Brain microvascular endothelial cell (primary cell): Measurements from ENCODE around the gene SORBS1.

Source experiments
- DNase-seq: peaks from one replicate; pipeline ENCODE4 v3.0.0-alpha.2; 2020
- H3K27ac ChIP-seq: fragments of 250-450 bp; sonication (Bioruptor Pico); 2 replicates; pipeline ENCODE4 v1.5.1; 2020; ENCODE audit warnings: mild to moderate bottlenecking, moderate library complexity
- H3K27me3 ChIP-seq: fragments of 250-450 bp; sonication (Bioruptor Pico); replicated peaks from 2 replicates; pipeline ENCODE4 v1.5.1; 2020; ENCODE audit warnings: mild to moderate bottlenecking
- H3K36me3 ChIP-seq: fragments of 250-450 bp; sonication (Bioruptor Pico); replicated peaks from 2 replicates; pipeline ENCODE4 v1.5.1; 2020; ENCODE audit warnings: mild to moderate bottlenecking
- H3K4me3 ChIP-seq: 2 replicates; pipeline ENCODE4 v1.5.1; 2011; ENCODE audit warnings: low read depth, mild to moderate bottlenecking, control low read depth, low read length, moderate library complexity
- in situ Hi-C: cut with HindIII; loops from 2 replicates; pipeline ENCODE4 v1.10.0; 2017; ENCODE audit warnings: low sequenced_read_pairs, low pct_ligation_motif_present
- TF ChIP-seq, protein P1 (sequence below): IDR thresholded peaks from 2 replicates; pipeline ENCODE4 v1.5.1; 2011; ENCODE audit warnings: low read depth, mild to moderate bottlenecking, moderate library complexity, low read length, control low read depth, inconsistent platforms; ENCODE audit errors: missing control alignments

Gene SORBS1

DNA sequence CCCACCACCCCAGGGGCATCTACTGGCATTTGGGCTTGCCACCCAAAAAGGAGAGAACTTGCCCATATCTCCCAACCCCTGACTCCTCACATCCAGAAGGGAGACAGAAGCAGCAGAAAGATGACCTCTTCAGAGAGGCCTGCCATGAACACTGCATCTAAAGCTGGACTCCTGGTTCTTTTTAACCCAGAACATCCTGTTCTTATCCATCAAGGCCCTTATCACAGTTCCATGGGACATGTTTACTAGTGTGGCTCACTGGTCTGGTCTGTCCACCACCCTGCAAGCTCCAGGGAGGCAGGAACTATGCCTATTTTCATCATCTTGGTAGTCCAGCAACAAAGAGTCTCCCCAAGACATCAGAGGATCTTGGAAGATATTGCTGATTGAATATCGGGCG is 155.5 kb downstream of the SORBS1 start:
- Histone ChIP-seq H3K4me3 (no peak overlapping the region), H3K36me3 (no peaks in the 10 kb centered on the region), H3K27ac (no peak overlapping the region), H3K27me3 (no peaks in the 10 kb centered on the region)
- no peak for DNase-seq
- TF ChIP-seq, protein P1, sequence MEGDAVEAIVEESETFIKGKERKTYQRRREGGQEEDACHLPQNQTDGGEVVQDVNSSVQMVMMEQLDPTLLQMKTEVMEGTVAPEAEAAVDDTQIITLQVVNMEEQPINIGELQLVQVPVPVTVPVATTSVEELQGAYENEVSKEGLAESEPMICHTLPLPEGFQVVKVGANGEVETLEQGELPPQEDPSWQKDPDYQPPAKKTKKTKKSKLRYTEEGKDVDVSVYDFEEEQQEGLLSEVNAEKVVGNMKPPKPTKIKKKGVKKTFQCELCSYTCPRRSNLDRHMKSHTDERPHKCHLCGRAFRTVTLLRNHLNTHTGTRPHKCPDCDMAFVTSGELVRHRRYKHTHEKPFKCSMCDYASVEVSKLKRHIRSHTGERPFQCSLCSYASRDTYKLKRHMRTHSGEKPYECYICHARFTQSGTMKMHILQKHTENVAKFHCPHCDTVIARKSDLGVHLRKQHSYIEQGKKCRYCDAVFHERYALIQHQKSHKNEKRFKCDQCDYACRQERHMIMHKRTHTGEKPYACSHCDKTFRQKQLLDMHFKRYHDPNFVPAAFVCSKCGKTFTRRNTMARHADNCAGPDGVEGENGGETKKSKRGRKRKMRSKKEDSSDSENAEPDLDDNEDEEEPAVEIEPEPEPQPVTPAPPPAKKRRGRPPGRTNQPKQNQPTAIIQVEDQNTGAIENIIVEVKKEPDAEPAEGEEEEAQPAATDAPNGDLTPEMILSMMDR = no peak
- in situ Hi-C loops = no loop called here

DNA sequence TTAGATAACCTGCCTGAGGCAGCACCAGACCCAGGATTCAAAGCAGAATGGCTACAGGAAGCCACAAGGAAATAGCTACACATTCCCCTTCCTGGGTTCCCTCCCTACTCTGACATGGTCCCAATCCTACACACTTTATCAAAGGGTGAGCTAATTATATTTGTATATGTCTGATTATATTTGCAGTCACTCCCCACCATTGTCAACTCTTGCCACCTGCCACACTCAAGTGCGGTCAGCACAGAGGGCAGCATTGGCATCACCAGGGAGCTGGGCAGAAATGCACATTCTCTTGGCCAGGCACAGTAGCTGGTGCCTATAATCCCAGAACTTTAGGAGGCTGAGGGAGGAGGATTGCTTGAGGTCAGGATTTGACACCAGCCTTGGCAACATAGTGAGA is 156.3 kb downstream of the SORBS1 start:
- in situ Hi-C loops = no loop called here
- no peak for DNase-seq
- H3K4me3 ChIP-seq = no peak overlapping the region
- TF ChIP-seq, protein P1 = no peak
- no peaks in the 10 kb centered on the region for H3K36me3 ChIP-seq
- H3K27me3 ChIP-seq = no peaks in the 10 kb centered on the region
- H3K27ac ChIP-seq = no peak overlapping the region

DNA sequence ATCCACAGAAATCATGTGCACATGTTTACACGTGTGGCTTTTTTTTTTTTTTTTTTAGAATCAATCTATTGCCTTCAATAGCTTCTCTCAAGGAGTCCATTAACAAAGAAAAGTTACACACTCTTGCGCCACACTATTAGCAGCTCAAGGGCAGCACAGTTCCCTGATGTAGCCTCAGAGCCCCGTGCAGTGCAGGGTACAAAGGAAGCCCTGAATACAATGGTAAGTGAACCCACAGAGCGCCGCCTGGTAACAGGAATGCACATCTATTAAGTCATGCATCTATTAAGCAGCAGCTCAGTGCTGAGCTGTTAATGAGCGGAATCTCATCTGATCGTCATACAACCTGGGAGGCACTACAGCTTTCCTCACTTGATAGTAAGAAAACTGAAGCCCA is 156.7 kb downstream of the SORBS1 start:
- H3K27ac ChIP-seq = no peak overlapping the region
- no peak for DNase-seq
- no peak overlapping the region for H3K4me3 ChIP-seq
- H3K36me3 ChIP-seq = no peaks in the 10 kb centered on the region
- no peaks in the 10 kb centered on the region for H3K27me3 ChIP-seq
- TF ChIP-seq, protein P1 = no peak
- in situ Hi-C loops = no loop called here

DNA sequence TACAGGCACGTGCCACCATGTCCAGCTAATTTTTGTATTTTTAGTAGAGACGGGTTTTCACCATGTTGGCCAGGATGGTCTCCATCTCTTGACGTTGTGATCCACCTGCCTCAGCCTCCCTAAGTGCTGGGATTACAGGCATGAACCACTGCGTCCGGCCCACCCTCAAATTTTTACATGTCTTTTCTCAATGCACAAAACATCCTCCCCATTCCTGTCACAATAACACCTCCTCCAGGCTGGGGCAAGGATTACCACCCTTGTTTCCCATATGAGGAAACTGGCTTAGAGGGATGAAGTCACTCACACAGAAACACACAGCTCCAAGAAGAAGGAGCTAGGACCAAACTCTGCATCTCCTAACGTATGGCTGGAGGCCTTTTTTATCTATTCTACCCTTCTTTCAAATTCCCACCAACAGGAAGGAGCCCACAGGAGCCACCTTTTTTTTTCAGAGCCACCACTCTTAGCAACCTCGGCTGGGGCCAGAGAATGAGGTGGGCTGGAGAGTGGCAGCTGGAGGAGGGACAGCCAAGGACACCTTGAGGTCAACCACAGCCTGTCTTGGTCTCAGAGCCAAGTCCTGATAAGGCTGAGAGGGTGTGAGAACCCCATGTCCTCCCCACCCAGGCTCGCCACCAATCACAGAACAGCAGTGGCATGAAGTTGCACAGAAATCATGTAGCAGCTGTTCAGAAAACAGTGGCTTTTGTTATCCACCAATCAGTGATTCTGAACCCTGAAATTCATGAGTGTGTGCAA is 157.3 kb downstream of the SORBS1 start:
- in situ Hi-C loops = no loop called here
- Histone ChIP-seq H3K36me3 (no peaks in the 10 kb centered on the region), H3K27me3 (no peaks in the 10 kb centered on the region), H3K27ac (no peak overlapping the region), H3K4me3 (no peak overlapping the region)
- no peak for DNase-seq
- TF ChIP-seq, protein P1 = no peak

DNA sequence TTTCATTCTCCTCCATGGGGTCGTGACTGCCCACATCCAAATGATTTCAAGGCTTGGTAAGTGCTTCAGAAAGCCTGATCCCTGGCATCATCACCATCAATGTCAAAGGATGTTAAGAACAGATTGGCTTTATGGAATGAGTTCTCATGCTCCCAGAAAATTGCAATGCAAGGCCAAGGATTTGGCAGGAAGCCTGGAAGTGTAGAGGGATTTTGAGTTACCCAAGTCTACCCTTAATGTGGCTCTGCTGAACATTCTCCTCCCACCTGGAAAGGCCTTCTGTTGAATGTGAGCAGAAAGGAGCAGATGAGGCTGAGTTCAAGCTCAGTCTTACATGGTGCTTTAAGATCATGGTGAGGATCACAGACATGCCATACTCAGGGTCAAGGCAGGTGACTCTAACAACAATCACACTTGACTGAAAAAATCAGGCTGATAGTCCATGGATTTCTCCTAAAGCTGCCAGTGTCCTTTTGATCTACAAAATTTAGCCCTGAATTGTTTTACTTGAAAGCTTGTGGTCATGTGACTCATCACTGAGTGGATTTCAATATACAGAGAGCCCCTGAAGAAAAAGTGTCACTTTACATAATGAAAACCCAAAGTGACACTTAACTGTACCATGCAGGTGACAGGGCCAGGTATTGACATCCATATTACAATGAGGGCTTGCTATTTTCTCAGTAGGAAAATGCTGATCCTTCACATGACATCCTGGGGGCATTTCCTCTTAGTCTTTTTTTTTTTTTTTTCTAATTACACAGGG is 159.3 kb downstream of the SORBS1 start:
- Histone ChIP-seq H3K27me3 (no peaks in the 10 kb centered on the region), H3K27ac (no peak overlapping the region), H3K4me3 (no peak overlapping the region), H3K36me3 (no peaks in the 10 kb centered on the region)
- DNase-seq = no peak
- in situ Hi-C loops = no loop called here
- TF ChIP-seq, protein P1 = no peak

DNA sequence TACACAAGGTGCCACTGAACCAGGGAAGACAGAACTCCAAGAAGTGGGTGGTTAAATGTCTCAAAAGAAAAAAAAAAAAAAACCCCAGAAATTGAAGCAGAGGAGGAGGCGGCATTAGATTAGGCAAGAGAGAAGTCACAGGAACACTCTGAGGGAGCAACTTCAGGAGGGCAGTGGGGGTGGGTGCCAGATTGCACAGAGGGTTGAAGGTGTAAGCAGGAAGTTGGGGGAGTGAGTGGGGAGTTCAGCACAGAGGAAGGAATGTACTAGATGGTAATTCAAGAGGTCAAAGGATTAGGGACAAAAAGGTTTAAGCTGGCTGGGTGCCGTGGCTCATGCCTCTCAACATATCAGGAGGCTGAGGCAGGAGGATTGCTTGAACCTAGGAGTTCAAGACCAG is 160.4 kb downstream of the SORBS1 start:
- no peak overlapping the region for H3K4me3 ChIP-seq
- no peaks in the 10 kb centered on the region for H3K27me3 ChIP-seq
- H3K27ac ChIP-seq = no peak overlapping the region
- TF ChIP-seq, protein P1 = no peak
- H3K36me3 ChIP-seq = no peaks in the 10 kb centered on the region
- DNase-seq = no peak
- in situ Hi-C loops = no loop called here
